ENCODE measurements around the gene ELF1.

GRCh38 chr13:41032691-41033376 is 13.7 kb upstream of the ELF1 start:
- no peak for TF ChIP-seq CTCF (IDR thresholded peaks at IDR 0.05)
- TF ChIP-seq POLR2AphosphoS5 (IDR thresholded peaks at IDR 0.05) = no peak
- no peak for TF ChIP-seq POLR2A (IDR thresholded peaks at IDR 0.05)
